Measurements from ENCODE around the gene CATSPERE.

Gene CATSPERE

GRCh38 chr1:244447552-244447951 is 13.5 kb upstream of the CATSPERE start:
- H3K36me3 ChIP-seq (ENCODE audit: insufficient read depth, low read length), result no peaks in the 10 kb centered on the region
- no peaks in the 10 kb centered on the region for H3F3A ChIP-seq (ENCODE audit: low read depth)
- peak overlapping the region; percentile 99 for H3K4me2 ChIP-seq (ENCODE audit: low read depth, low read length, poor library complexity, severe bottlenecking)
- peak overlapping the region; percentile 96 for H3K9ac ChIP-seq (ENCODE audit: low read depth, low read length, poor library complexity, severe bottlenecking)
- peak overlapping the region; percentile 100 for H3K4me3 ChIP-seq (ENCODE audit: low read length, poor library complexity, severe bottlenecking)
- peaks cover 88% of the 10 kb centered on the region for H3K79me2 ChIP-seq (ENCODE audit: insufficient read depth, low read length)
- H2AFZ ChIP-seq (ENCODE audit: low read length), result no peak overlapping the region
- no peaks in the 10 kb centered on the region for H3K27me3 ChIP-seq (ENCODE audit: insufficient read depth, low read length, poor library complexity, severe bottlenecking)
- peaks cover 70% of the 10 kb centered on the region for H4K20me1 ChIP-seq (ENCODE audit: insufficient read depth, low read length, poor library complexity, severe bottlenecking)
- H3K4me1 ChIP-seq (ENCODE audit: insufficient read depth, low read length, poor library complexity, severe bottlenecking), result peaks cover 67% of the 10 kb centered on the region
- H3K9me3 ChIP-seq (ENCODE audit: insufficient read depth, low read depth, low read length), result no peaks in the 10 kb centered on the region
- H3K9me2 ChIP-seq (replicated peaks; ENCODE audit: low read depth, low read length), result no peaks in the 10 kb centered on the region
- TF ChIP-seq, protein P1, sequence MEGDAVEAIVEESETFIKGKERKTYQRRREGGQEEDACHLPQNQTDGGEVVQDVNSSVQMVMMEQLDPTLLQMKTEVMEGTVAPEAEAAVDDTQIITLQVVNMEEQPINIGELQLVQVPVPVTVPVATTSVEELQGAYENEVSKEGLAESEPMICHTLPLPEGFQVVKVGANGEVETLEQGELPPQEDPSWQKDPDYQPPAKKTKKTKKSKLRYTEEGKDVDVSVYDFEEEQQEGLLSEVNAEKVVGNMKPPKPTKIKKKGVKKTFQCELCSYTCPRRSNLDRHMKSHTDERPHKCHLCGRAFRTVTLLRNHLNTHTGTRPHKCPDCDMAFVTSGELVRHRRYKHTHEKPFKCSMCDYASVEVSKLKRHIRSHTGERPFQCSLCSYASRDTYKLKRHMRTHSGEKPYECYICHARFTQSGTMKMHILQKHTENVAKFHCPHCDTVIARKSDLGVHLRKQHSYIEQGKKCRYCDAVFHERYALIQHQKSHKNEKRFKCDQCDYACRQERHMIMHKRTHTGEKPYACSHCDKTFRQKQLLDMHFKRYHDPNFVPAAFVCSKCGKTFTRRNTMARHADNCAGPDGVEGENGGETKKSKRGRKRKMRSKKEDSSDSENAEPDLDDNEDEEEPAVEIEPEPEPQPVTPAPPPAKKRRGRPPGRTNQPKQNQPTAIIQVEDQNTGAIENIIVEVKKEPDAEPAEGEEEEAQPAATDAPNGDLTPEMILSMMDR (conservative IDR thresholded peaks at IDR 0.05; ENCODE audit: low read length), result no peak
- TF ChIP-seq EZH2phosphoT487 (IDR thresholded peaks at IDR 0.05; ENCODE audit: borderline replicate concordance), result no peak

DNA sequence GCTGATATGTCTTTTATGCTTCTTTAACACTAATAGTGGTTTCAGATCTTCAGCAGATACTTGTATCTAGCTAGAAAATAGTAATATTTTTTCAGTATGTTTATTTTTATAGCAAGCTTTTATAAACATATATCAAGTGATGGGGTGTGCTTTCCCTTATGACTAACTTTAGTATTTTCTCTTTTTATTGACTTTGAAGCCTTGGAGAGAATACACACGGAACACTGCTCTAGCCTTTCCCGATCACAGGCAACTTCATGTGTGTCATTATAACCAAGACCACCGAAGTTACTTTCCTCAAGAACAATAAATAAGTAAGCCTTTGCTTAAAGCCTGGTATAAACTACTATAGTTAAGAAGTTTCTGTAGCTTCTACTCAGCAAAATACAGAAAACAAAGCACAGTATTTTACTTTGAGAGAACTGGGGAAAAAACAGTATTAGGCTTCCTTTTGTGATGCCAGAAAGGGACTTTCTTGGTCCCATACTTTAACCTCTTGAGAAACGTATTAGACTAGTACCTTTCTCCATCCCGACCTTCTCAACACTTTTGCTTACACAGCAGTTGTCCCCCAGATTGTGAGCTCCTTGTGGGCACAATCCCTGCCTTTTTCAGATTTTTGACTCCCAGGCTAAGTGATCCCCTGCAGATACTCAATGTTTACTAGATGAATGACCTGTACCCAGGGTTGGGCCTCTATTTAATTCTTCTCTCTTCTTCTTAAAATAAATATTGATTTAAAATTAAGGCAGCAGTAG is 12.6 kb upstream of the CATSPERE start:
- Histone ChIP-seq H3K9ac (ENCODE audit: low read depth, low read length, poor library complexity, severe bottlenecking) (peak overlapping the region; percentile 96), H2AFZ (ENCODE audit: low read length) (no peak overlapping the region), H3K4me3 (ENCODE audit: low read length, poor library complexity, severe bottlenecking) (peak overlapping the region; percentile 100), H3K4me1 (ENCODE audit: insufficient read depth, low read length, poor library complexity, severe bottlenecking) (peaks cover 70% of the 10 kb centered on the region), H3K4me2 (ENCODE audit: low read depth, low read length, poor library complexity, severe bottlenecking) (peak overlapping the region; percentile 99), H3F3A (ENCODE audit: low read depth) (no peaks in the 10 kb centered on the region), H3K36me3 (ENCODE audit: insufficient read depth, low read length) (no peaks in the 10 kb centered on the region), H3K27me3 (ENCODE audit: insufficient read depth, low read length, poor library complexity, severe bottlenecking) (no peaks in the 10 kb centered on the region), H3K9me3 (ENCODE audit: insufficient read depth, low read depth, low read length) (no peaks in the 10 kb centered on the region), H4K20me1 (ENCODE audit: insufficient read depth, low read length, poor library complexity, severe bottlenecking) (peaks cover 65% of the 10 kb centered on the region), H3K9me2 (replicated peaks; ENCODE audit: low read depth, low read length) (no peaks in the 10 kb centered on the region), H3K79me2 (ENCODE audit: insufficient read depth, low read length) (peaks cover 78% of the 10 kb centered on the region)
- TF ChIP-seq, protein P1 (conservative IDR thresholded peaks at IDR 0.05; ENCODE audit: low read length), result no peak
- TF ChIP-seq EZH2phosphoT487 (IDR thresholded peaks at IDR 0.05; ENCODE audit: borderline replicate concordance), result no peak

GRCh38 chr1:244449936-244450508 is 11.1 kb upstream of the CATSPERE start:
- Histone ChIP-seq H4K20me1 (ENCODE audit: insufficient read depth, low read length, poor library complexity, severe bottlenecking) (peaks cover 54% of the 10 kb centered on the region), H3K9me2 (replicated peaks; ENCODE audit: low read depth, low read length) (no peaks in the 10 kb centered on the region), H3K9ac (ENCODE audit: low read depth, low read length, poor library complexity, severe bottlenecking) (peak overlapping the region; percentile 96), H3K27me3 (ENCODE audit: insufficient read depth, low read length, poor library complexity, severe bottlenecking) (no peaks in the 10 kb centered on the region), H3K9me3 (ENCODE audit: insufficient read depth, low read depth, low read length) (no peaks in the 10 kb centered on the region), H3K36me3 (ENCODE audit: insufficient read depth, low read length) (no peaks in the 10 kb centered on the region), H2AFZ (ENCODE audit: low read length) (no peak overlapping the region), H3F3A (ENCODE audit: low read depth) (no peaks in the 10 kb centered on the region), H3K4me3 (ENCODE audit: low read length, poor library complexity, severe bottlenecking) (peak overlapping the region; percentile 100), H3K4me2 (ENCODE audit: low read depth, low read length, poor library complexity, severe bottlenecking) (peak overlapping the region; percentile 99), H3K79me2 (ENCODE audit: insufficient read depth, low read length) (peaks cover 66% of the 10 kb centered on the region), H3K4me1 (ENCODE audit: insufficient read depth, low read length, poor library complexity, severe bottlenecking) (peaks cover 64% of the 10 kb centered on the region)
- no peak for TF ChIP-seq EZH2phosphoT487 (IDR thresholded peaks at IDR 0.05; ENCODE audit: borderline replicate concordance)
- TF ChIP-seq, protein P1 (conservative IDR thresholded peaks at IDR 0.05; ENCODE audit: low read length), result no peak

Measured in Loucy (cell line).